Common myeloid progenitor, CD34-positive (primary cell): ENCODE measurements around the gene EZR.

Source experiments
- CTCF ChIA-PET: fragments of 350-600 bp; sonication (Branson Sonifier 250); formaldehyde crosslinking; loops from one replicate; lab custom pipeline; 2021; ENCODE audit warnings: antibody characterized with exemption; lab: Charles Lee
- POLR2A ChIA-PET: fragments of 350-600 bp; sonication (Branson Sonifier 250); formaldehyde crosslinking; loops from one replicate; lab custom pipeline; 2021; ENCODE audit warnings: antibody characterized with exemption; lab: Charles Lee
- DNase-seq, 3 donors: peaks; one replicate each; pipeline versions ENCODE4 v3.0.0 to v3.0.0-alpha.2; 2013
- H3K27ac ChIP-seq, 2 experiments: 1 replicate in 1 of 2; 2 replicates in 1 of 2; pipeline ENCODE4 v1.7.0; 2013; ENCODE audit warnings: inconsistent platforms in 2 of 2, low read length in 2 of 2, mild to moderate bottlenecking in 2 of 2, low read depth in 1 of 2, moderate library complexity in 1 of 2; ENCODE audit not compliant: severe bottlenecking in 2 of 2, insufficient read depth in 1 of 2, poor library complexity in 1 of 2
- H3K27me3 ChIP-seq, 5 experiments: replicated peaks in 2 of 5; 1 replicate in 3 of 5; 2 replicates in 2 of 5; pipeline versions ENCODE4 v1.6.1 to v1.7.0; 2013; ENCODE audit warnings: low read length in 4 of 5, mild to moderate bottlenecking in 2 of 5, moderate library complexity in 2 of 5, inconsistent platforms in 1 of 5; ENCODE audit not compliant: insufficient read depth in 5 of 5, control insufficient read depth in 4 of 5
- H3K36me3 ChIP-seq, 4 experiments: 1 replicate in 2 of 4; 2 replicates in 2 of 4; pipeline versions ENCODE4 v1.6.1 to v1.7.0; 2013; ENCODE audit warnings: low read length in 3 of 4, control low read depth in 1 of 4, mild to moderate bottlenecking in 1 of 4; ENCODE audit not compliant: control insufficient read depth in 4 of 4, insufficient read depth in 4 of 4
- H3K4me1 ChIP-seq, 4 experiments: 1 replicate in 3 of 4; 2 replicates in 1 of 4; pipeline versions ENCODE4 v1.6.1 to v1.7.1; 2013; ENCODE audit warnings: low read length in 3 of 4, mild to moderate bottlenecking in 3 of 4, control low read depth in 1 of 4, inconsistent platforms in 1 of 4, moderate library complexity in 1 of 4; ENCODE audit not compliant: control insufficient read depth in 4 of 4, insufficient read depth in 4 of 4; ENCODE audit errors: control extremely low read depth in 1 of 4
- H3K4me3 ChIP-seq, 7 experiments: 1 replicate in 4 of 7; 2 replicates in 3 of 7; pipeline versions ENCODE4 v1.5.1 to v1.7.0; 2013; ENCODE audit warnings: mild to moderate bottlenecking in 7 of 7, low read length in 6 of 7, moderate library complexity in 6 of 7, inconsistent platforms in 2 of 7, low read depth in 2 of 7, control low read depth in 1 of 7; ENCODE audit not compliant: insufficient read depth in 4 of 7, control insufficient read depth in 1 of 7; ENCODE audit errors: extremely low read depth in 1 of 7
- H3K9me3 ChIP-seq, 5 experiments: 1 replicate in 4 of 5; 2 replicates in 1 of 5; pipeline versions ENCODE4 v1.6.1 to v1.7.1; 2013; ENCODE audit warnings: low read length in 4 of 5, mild to moderate bottlenecking in 2 of 5, inconsistent platforms in 1 of 5, low read depth in 1 of 5, moderate library complexity in 1 of 5; ENCODE audit not compliant: control insufficient read depth in 4 of 5, insufficient read depth in 2 of 5; ENCODE audit errors: control extremely low read depth in 1 of 5
- WGBS: methylation state at CpG from one replicate; pipeline ENCODE4 v1.1.5; 2013; ENCODE audit not compliant: insufficient coverage; 5-methylcytosine and 5-hydroxymethylcytosine counted together

EZR gene

DNA sequence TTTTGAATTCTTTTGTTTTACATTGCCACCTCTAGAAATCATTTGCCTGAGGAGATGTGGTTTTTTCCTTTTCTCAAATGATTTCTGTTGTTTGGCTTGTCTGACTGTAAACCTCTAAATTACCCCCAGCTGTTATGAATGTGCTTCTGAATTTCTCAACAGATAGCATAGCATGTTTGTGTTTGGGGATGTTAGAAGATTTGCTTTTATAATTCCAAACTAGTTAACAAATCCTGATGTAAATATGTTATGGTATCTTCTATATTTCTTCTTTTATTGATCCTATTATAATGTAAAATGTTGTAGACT lies 31.6 kb upstream of the EZR start:
- CTCF ChIA-PET, result interaction anchor here (1.0 kb wide), 1 partner anchor 148 kb away, joined by 3 read pairs; no protein-coding TSS in a partner anchor
- peak overlapping the region; percentile 37 to 81 for H3K27ac ChIP-seq
- DNase-seq, result peak in 2 of 3 donors; percentile 54 to 67
- H3K36me3 ChIP-seq, result no peaks in the 10 kb centered on the region
- peaks cover 15 to 39% (median 26%) of the 10 kb centered on the region in 4 experiments for H3K4me1 ChIP-seq
- POLR2A ChIA-PET, result no interaction called here
- H3K9me3 ChIP-seq, result no peaks in the 10 kb centered on the region
- no peak overlapping the region for H3K4me3 ChIP-seq
- H3K27me3 ChIP-seq, result no peaks in the 10 kb centered on the region

DNA sequence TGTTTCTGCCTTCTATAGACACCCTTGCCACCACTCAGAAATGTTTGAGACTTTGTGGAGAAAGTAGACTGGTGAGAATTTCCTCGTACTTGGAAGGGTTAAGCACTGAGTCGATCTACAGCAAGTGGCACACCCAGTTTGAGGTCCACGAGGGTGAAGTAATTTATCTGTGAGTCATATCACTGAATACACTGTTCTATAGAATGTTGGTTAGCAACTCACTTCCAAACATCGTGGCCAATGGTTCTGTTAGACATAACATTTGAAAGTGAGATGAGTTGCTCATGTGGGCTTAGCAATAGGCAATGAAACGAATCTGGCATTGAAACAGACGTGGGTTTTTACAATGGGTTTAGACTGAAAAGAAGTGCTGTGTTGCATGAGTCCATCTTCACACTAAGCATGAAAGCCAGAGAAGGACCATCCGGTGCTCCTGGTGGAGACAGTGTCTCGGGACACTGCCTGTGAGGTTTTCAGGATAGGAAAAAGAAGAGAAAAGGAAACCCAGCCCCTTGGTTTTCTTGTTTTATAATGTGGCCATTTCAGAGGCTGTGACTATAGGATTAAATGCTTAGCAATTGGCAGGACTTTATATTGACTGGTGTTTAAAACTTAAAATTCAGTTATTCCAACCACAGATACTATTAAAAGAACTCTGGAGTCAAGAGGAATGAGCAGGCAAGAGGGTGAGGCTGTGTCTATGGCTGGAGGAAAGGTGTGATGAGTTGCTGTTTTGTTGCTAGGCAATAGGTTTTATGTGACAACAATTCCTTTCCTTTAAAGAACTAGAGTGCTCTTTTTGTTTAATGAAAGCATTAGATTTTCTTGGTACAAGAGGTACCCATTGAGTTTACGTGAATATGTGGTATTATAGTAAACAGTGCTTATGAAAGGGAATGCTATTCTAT lies 31.0 kb upstream of the EZR start:
- Histone ChIP-seq H3K9me3 (no peaks in the 10 kb centered on the region), H3K36me3 (no peaks in the 10 kb centered on the region), H3K4me1 (peaks cover 15 to 39% (median 26%) of the 10 kb centered on the region in 4 experiments), H3K4me3 (no peak overlapping the region), H3K27ac (peak overlapping the region; percentile 46 to 81), H3K27me3 (no peaks in the 10 kb centered on the region)
- POLR2A ChIA-PET, result no interaction called here
- 58% methylated on average over 2 of the region's 9 CpGs for WGBS
- peak in 2 of 3 donors; percentile 81 to 86 for DNase-seq
- CTCF ChIA-PET, result no interaction called here

DNA sequence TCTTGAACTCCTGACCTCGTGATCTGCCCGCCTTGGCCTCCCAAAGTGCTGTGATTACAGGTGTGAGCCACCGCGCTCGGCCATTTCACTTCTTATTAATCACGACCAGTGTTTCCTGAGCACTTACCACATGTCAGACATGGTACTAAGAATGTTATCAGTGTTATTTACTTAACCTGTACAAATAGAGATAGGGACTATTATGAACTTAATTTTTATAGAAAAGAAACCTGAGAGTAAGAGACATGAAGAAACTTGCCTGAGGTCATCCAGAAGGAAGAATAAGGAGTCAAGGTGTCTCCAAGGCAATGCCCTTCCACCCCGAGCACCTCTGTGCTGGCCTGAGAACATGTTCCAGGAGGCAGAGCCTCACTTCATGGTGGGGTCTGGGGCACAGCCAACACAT lies 29.3 kb upstream of the EZR start:
- Histone ChIP-seq H3K36me3 (no peaks in the 10 kb centered on the region), H3K9me3 (no peaks in the 10 kb centered on the region), H3K27me3 (no peaks in the 10 kb centered on the region), H3K4me3 (no peak overlapping the region), H3K27ac (no peak overlapping the region), H3K4me1 (peaks cover 5 to 26% (median 11%) of the 10 kb centered on the region in 4 experiments)
- DNase-seq, result no peak
- WGBS, result 96% methylated on average over 3 of the region's 7 CpGs
- ChIA-PET CTCF (no interaction called here), POLR2A (no interaction called here)

DNA sequence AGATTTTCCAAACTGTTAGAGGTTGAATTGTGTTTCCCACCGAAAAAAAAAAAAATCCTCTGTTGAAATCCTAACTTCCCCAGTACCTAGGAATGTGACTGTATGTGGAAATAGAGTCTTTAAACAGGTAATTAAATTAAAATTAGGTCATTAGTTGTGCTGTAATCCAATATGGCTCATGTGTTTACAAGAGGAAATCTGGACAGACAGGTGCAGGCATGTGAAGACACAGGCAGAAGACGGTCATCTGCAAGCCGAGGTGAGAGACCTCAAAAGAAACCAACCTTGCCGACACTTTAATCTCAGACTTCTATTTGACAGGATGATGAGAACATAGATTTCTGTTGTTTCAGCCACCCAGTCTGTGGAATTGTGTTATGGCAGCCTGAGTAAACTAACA lies 28.6 kb upstream of the EZR start:
- Histone ChIP-seq H3K36me3 (no peaks in the 10 kb centered on the region), H3K27me3 (no peaks in the 10 kb centered on the region), H3K4me3 (no peak overlapping the region), H3K4me1 (peaks cover 0 to 19% (median 7%) of the 10 kb centered on the region in 4 experiments), H3K27ac (no peak overlapping the region), H3K9me3 (no peaks in the 10 kb centered on the region)
- DNase-seq, result no peak
- no CpG with 5 or more reads among the region's 4 CpGs for WGBS
- ChIA-PET POLR2A (no interaction called here), CTCF (interaction anchor here (2.5 kb wide), 1 partner anchor 12 kb away, joined by 9 read pairs; no protein-coding TSS in a partner anchor)

DNA sequence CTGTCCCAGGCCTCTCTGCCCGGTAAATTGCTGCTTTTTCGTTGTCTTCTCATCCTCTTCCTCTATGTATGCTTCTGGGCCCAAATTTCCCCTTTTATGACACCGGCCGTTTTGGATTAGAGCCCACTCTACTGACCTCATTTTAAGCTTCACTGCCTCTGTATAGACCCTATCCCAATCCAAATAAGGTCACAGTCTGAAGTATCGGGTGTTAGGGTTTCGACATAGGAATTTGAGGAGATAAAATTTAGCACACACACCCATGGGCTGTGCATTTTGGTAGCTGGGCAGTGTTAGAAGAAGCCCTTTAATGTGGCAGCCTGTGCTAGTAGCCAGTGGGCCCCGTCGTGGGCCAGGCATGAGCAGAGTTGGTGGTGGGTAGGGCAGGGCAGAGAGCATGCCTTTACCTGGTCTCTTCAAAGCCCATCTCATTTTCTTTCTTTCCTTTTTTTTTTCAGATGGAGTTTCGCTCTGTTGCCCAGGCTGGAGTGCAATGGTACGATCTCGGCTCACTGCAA lies 27.9 kb upstream of the EZR start:
- POLR2A ChIA-PET, result no interaction called here
- Histone ChIP-seq H3K9me3 (no peaks in the 10 kb centered on the region), H3K36me3 (no peaks in the 10 kb centered on the region), H3K27me3 (no peaks in the 10 kb centered on the region), H3K27ac (no peak overlapping the region), H3K4me3 (no peak overlapping the region), H3K4me1 (peaks cover 0 to 17% (median 6%) of the 10 kb centered on the region in 4 experiments)
- CTCF ChIA-PET, result interaction anchor here (0.6 to 2.5 kb wide), 2 partner anchors 11 to 44 kb away, joined by 3 to 9 read pairs; no protein-coding TSS in a partner anchor
- DNase-seq, result no peak
- 89% methylated on average over 7 of the region's 11 CpGs for WGBS

DNA sequence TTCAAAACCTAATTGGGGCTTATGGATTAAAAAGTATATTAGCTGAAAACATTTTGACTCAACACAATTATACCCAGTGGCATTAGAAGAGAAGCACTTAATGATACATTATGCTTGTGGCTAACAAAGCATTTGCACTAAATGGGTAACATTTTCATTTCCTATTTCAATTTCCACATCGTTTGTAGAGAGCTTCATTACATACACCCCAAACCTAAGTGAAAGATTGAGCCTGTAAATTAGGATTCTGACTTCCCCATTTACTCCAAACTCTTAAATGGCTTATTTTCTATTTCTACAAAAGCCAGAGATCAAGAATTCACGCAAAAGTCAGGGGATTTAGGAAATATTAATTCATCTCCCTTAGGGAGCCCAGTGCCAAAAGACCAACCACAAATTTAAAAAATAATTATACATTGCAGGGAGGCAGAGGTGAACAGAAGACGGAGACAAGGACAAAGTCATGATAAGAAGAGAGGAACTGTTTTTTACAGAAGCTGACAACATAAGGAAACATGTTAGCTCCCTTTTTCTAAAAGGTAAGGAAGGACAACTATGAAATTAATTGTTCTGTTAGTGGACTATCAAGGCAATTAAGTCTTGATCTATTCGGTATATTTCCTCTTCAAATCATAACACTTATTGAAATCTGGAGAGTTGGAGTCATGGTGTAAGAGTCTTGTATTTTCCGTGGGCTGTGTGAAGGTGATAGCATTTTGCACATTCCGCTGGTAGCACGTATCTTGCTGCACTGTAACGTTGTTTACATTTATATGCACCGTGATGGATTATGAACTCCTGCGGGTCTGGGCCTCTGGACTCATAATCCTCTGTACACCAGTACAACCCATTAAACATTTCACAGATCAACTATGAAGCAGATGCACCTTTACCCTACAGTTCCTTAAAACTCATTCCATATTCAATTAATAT lies 24.8 kb upstream of the EZR start:
- POLR2A ChIA-PET, result no interaction called here
- WGBS, result 70% methylated on average over 7 of the region's 10 CpGs
- peak in 2 of 3 donors; percentile 42 to 44 for DNase-seq
- Histone ChIP-seq H3K27ac (peak overlapping the region in 1 of 2 experiments; percentile 37), H3K4me1 (peaks cover 0 to 3% (median 1%) of the 10 kb centered on the region in 4 experiments), H3K27me3 (no peaks in the 10 kb centered on the region), H3K9me3 (no peaks in the 10 kb centered on the region), H3K4me3 (no peak overlapping the region), H3K36me3 (no peaks in the 10 kb centered on the region)
- CTCF ChIA-PET, result interaction anchor here (1.0 to 1.6 kb wide), 4 partner anchors 8 to 17 kb away, joined by 3 read pairs; no protein-coding TSS in a partner anchor
